HG03045 (cell line): ENCODE measurements around the gene AK2.
"Not testable (repeated sequence)": the region's sequence is repeated elsewhere in the genome, so short reads cannot be mapped to it uniquely, and the experiment has no call there.

Experiments used
- ATAC-seq: cut with Tn5 transposase; IDR thresholded peaks from one replicate; pipeline ENCODE4 v1.9.1; 2021; ENCODE audit warnings: mild to moderate bottlenecking, moderate library complexity; ENCODE audit not compliant: unreplicated experiment

AK2 gene

GRCh38 chr1:33055210-33056008, 18.7 kb upstream of the AK2 start:
- ATAC-seq, result no peak

- no peak for ATAC-seq
These were observed 13.8 kb upstream of the AK2 start for GRCh38 chr1:33050221-33051076.

- ATAC-seq, result no peak
These were observed 12.7 kb upstream of the AK2 start for GRCh38 chr1:33049371-33049770.

- no peak for ATAC-seq
These were observed 11.7 kb upstream of the AK2 start for GRCh38 chr1:33048426-33048825.

GRCh38 chr1:33047839-33048305, 11.2 kb upstream of the AK2 start:
- ATAC-seq, result no peak

- ATAC-seq, result no peak
These were observed 10.6 kb upstream of the AK2 start for GRCh38 chr1:33047290-33047689.

GRCh38 chr1:33046234-33046633, 9.6 kb upstream of the AK2 start:
- not testable (repeated sequence) for ATAC-seq

GRCh38 chr1:33045814-33046213, 9.1 kb upstream of the AK2 start:
- ATAC-seq, result no peak

- ATAC-seq, result no peak
These were observed 8.6 kb upstream of the AK2 start for GRCh38 chr1:33045246-33045645.

- no peak for ATAC-seq
These were observed 6.8 kb upstream of the AK2 start for GRCh38 chr1:33043267-33044092.

- no peak for ATAC-seq
These were observed 6.1 kb upstream of the AK2 start for GRCh38 chr1:33042831-33043230.

- ATAC-seq, result no peak
These were observed 4.3 kb upstream of the AK2 start for GRCh38 chr1:33041026-33041425.

GRCh38 chr1:33039840-33040239, 3.2 kb upstream of the AK2 start:
- no peak for ATAC-seq

GRCh38 chr1:33036051-33036525, 595 bp downstream of the AK2 start:
- no peak for ATAC-seq

- no peak for ATAC-seq
These were observed 4.4 kb downstream of the AK2 start for GRCh38 chr1:33032126-33032869.

GRCh38 chr1:33031506-33031905, 5.2 kb downstream of the AK2 start:
- no peak for ATAC-seq

GRCh38 chr1:33030575-33030974, 6.1 kb downstream of the AK2 start:
- no peak for ATAC-seq

- ATAC-seq, result no peak
These were observed 6.8 kb downstream of the AK2 start for GRCh38 chr1:33029921-33030320.

GRCh38 chr1:33029209-33029608, 7.5 kb downstream of the AK2 start:
- no peak for ATAC-seq

- no peak for ATAC-seq
These were observed 10.9 kb downstream of the AK2 start for GRCh38 chr1:33025761-33026160.
